ENCODE measurements around the gene MEOX1. TPM values are rescaled to one million over a fixed set of nuclear protein-coding genes. Genes with fewer than 3 reads are reported as not detected.

Gene MEOX1
- total and polyA plus RNA-seq, 2 of the 8 experiments (the other 6 are each of a cell fraction or from before 2014, with no cell fraction given): not detected

GRCh38 chr17:43671031-43671692, 9.4 kb upstream of the MEOX1 start:
- Histone ChIP-seq H2AFZ (ENCODE audit: low read length) (no peak overlapping the region), H3K36me3 (ENCODE audit: control insufficient read depth in 2 of 4, insufficient read depth in 4 of 4, low read length in 3 of 4) (no peaks in the 10 kb centered on the region), H2BK120ac (replicated peaks; ENCODE audit: low read depth, low read length) (no peak overlapping the region), H3K79me1 (ENCODE audit: low read depth, low read length) (no peaks in the 10 kb centered on the region), H3K9me3 (ENCODE audit: insufficient read depth in 2 of 2, low read depth in 1 of 2, low read length in 1 of 2) (no peaks in the 10 kb centered on the region), H3K23me2 (ENCODE audit: low read depth, low read length) (no peaks in the 10 kb centered on the region), H4K91ac (replicated peaks; ENCODE audit: insufficient read length, low read length) (no peak overlapping the region), H3K23ac (ENCODE audit: insufficient read length) (no peak overlapping the region), H4K8ac (ENCODE audit: extremely low read depth, insufficient read depth, low read length) (no peak overlapping the region), H3K4me1 (replicated peaks in 1 of 4; ENCODE audit: control insufficient read depth in 3 of 4, insufficient read depth in 4 of 4, low read length in 3 of 4) (peaks cover 0 to 9% (median 5%) of the 10 kb centered on the region in 4 experiments; a peak in 6 of 7 replicates), H2BK12ac (ENCODE audit: low read depth, low read length) (no peak overlapping the region), H3K14ac (ENCODE audit: insufficient read length) (no peak overlapping the region), H3K4ac (replicated peaks; ENCODE audit: insufficient read length, low read depth, low read length) (peak overlapping the region; percentile 39), H4K5ac (ENCODE audit: insufficient read length, low read depth, low read length) (no peak overlapping the region), H3K4me2 (ENCODE audit: insufficient read depth in 1 of 2, low read depth in 2 of 2, low read length in 2 of 2) (no peak overlapping the region), H2BK15ac (ENCODE audit: low read length) (no peak overlapping the region), H3K79me2 (ENCODE audit: control insufficient read depth in 1 of 2, insufficient read depth in 2 of 2, low read length in 2 of 2) (no peaks in the 10 kb centered on the region), H2AK5ac (ENCODE audit: low read depth, low read length) (no peak overlapping the region), H2BK20ac (ENCODE audit: low read length) (no peak overlapping the region), H2BK5ac (ENCODE audit: low read depth, low read length) (no peak overlapping the region), H3K56ac (replicated peaks; ENCODE audit: insufficient read length, low read depth, low read length) (no peak overlapping the region), H4K20me1 (replicated peaks in 1 of 2; ENCODE audit: control insufficient read depth in 1 of 2, insufficient read depth in 2 of 2, low read length in 2 of 2) (no peaks in the 10 kb centered on the region), H3K9ac (replicated peaks in 1 of 4; ENCODE audit: extremely low read depth in 1 of 4, low read depth in 3 of 4, low read length in 3 of 4) (no peak overlapping the region), H3K27ac (ENCODE audit: low read depth, low read length) (no peak overlapping the region), H3K4me3 (ENCODE audit: extremely low read depth in 1 of 4, insufficient read depth in 2 of 4, low read depth in 3 of 4, low read length in 4 of 4) (no peak overlapping the region), H3K18ac (ENCODE audit: extremely low read depth, low read length) (no peak overlapping the region), H3K27me3 (replicated peaks in 1 of 4; ENCODE audit: control insufficient read depth in 3 of 4, extremely low read depth in 1 of 4, insufficient read depth in 3 of 4, low read length in 3 of 4) (no peaks in the 10 kb centered on the region)
- ChIA-PET POLR2A (ENCODE audit: partially characterized antibody) (interaction anchor here (1.2 kb wide), 1 partner anchor 18 kb away, joined by 3 read pairs; no protein-coding TSS in a partner anchor), CTCF (ENCODE audit: partially characterized antibody) (interaction anchor here (0.7 to 6.5 kb wide), 7 partner anchors 19 to 151 kb away, joined by 3 to 73 read pairs (median 4); no protein-coding TSS in a partner anchor)
- WGBS, 2 experiments (ENCODE audit: extremely low coverage in 1 of 2, insufficient coverage in 1 of 2, insufficient read length in 1 of 2, insufficient replicate concordance in 2 of 2, low coverage in 1 of 2, low lambda C conversion rate in 2 of 2, missing lambda C conversion rate in 1 of 2): 92% methylated on average over 6 of the region's 6 CpGs; no CpG with 5 or more reads in 1 of the 2 experiments
- FAIRE-seq: no peak
- no peak for DNase-seq (ENCODE audit: low read depth in 1 of 2, low spot score in 2 of 2)
- TF ChIP-seq RAD21 (IDR thresholded peaks at IDR 0.05 in 1 of 2, conservative IDR thresholded peaks at IDR 0.05 in 1 of 2; ENCODE audit: low read depth in 2 of 2, low read length in 2 of 2): no peak
- TF ChIP-seq, protein P1, sequence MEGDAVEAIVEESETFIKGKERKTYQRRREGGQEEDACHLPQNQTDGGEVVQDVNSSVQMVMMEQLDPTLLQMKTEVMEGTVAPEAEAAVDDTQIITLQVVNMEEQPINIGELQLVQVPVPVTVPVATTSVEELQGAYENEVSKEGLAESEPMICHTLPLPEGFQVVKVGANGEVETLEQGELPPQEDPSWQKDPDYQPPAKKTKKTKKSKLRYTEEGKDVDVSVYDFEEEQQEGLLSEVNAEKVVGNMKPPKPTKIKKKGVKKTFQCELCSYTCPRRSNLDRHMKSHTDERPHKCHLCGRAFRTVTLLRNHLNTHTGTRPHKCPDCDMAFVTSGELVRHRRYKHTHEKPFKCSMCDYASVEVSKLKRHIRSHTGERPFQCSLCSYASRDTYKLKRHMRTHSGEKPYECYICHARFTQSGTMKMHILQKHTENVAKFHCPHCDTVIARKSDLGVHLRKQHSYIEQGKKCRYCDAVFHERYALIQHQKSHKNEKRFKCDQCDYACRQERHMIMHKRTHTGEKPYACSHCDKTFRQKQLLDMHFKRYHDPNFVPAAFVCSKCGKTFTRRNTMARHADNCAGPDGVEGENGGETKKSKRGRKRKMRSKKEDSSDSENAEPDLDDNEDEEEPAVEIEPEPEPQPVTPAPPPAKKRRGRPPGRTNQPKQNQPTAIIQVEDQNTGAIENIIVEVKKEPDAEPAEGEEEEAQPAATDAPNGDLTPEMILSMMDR (IDR thresholded peaks at IDR 0.05; ENCODE audit: control extremely low read depth in 1 of 3, insufficient read depth in 1 of 3, low read depth in 1 of 3, low read length in 3 of 3): no peak
- no peak for TF ChIP-seq BRCA1 (IDR thresholded peaks at IDR 0.05; ENCODE audit: low read depth, low read length)
- TF ChIP-seq E2F6 (IDR thresholded peaks at IDR 0.05): no peak
- TF ChIP-seq SUZ12 (IDR thresholded peaks at IDR 0.05; ENCODE audit: low read length): no peak
- TF ChIP-seq SIRT6 (IDR thresholded peaks at IDR 0.05; ENCODE audit: low read length): no peak
- no peak for TF ChIP-seq ATF2 (IDR thresholded peaks at IDR 0.05; ENCODE audit: low read length)
